Loucy (cell line): Measurements from ENCODE around the gene HOXC4.

Experiments used
- EZH2phosphoT487 ChIP-seq: fragments of 200-600 bp; IDR thresholded peaks from 2 replicates; pipeline ENCODE4 v1.6.1; 2018; ENCODE audit warnings: antibody characterized with exemption, mild to moderate bottlenecking, moderate library complexity, borderline replicate concordance
- TF ChIP-seq, protein P1 (sequence below): fragments of 200-600 bp; sonication (generic); conservative IDR thresholded peaks from 2 replicates; pipeline ENCODE4 v1.5.1; 2014; ENCODE audit warnings: mild to moderate bottlenecking, antibody characterized with exemption, low read length

DNA sequence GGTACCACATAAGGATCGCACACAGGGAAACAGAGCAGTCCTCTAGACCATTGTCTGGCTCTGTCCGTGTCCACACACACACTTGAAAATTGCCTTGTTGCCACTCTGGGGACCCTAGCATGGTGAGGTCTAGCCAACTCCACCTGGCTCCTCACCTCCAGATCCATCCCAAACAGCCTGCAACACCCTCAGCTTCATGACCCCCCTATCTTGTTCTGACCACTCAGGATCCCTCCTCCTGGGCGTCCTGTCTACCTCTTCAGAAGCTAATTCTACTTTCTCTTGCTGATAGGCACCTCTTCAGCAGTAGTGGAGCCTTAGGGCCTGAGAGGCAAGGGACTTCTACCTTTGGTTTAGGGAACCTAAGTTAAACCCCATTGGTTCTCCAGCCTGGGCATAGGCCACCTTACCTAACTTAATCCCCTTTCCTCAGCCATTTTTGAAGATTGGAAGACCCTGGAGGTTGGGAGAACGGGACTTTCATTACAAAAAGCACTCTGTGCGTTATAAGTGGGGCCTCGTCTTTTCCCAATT is 21.5 kb upstream of the HOXC4 start:
- TF ChIP-seq, protein P1, sequence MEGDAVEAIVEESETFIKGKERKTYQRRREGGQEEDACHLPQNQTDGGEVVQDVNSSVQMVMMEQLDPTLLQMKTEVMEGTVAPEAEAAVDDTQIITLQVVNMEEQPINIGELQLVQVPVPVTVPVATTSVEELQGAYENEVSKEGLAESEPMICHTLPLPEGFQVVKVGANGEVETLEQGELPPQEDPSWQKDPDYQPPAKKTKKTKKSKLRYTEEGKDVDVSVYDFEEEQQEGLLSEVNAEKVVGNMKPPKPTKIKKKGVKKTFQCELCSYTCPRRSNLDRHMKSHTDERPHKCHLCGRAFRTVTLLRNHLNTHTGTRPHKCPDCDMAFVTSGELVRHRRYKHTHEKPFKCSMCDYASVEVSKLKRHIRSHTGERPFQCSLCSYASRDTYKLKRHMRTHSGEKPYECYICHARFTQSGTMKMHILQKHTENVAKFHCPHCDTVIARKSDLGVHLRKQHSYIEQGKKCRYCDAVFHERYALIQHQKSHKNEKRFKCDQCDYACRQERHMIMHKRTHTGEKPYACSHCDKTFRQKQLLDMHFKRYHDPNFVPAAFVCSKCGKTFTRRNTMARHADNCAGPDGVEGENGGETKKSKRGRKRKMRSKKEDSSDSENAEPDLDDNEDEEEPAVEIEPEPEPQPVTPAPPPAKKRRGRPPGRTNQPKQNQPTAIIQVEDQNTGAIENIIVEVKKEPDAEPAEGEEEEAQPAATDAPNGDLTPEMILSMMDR = no peak
- no peak for TF ChIP-seq EZH2phosphoT487
